ENCODE measurements around the gene IGF2BP2.

DNA sequence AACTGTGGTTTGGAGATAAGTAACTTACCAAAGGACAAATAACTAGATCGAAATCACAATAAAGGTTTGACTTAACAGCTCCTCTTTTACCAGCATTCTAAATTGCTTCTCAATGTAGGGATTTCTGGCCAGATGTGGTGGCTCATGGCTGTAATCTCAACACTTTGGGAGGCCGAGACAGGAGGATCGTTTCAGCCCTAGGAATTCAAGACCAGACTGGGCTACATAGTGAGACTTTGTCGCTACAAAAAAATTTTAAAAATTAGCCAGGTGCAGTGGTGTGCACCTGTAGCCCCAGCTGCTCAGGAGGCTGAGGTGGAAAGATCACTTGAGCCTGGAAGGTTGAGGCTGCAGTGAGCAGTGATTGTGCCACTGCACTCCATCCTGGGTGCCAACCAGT, 17.4 kb upstream of the IGF2BP2 start:
- TF ChIP-seq, protein P1, sequence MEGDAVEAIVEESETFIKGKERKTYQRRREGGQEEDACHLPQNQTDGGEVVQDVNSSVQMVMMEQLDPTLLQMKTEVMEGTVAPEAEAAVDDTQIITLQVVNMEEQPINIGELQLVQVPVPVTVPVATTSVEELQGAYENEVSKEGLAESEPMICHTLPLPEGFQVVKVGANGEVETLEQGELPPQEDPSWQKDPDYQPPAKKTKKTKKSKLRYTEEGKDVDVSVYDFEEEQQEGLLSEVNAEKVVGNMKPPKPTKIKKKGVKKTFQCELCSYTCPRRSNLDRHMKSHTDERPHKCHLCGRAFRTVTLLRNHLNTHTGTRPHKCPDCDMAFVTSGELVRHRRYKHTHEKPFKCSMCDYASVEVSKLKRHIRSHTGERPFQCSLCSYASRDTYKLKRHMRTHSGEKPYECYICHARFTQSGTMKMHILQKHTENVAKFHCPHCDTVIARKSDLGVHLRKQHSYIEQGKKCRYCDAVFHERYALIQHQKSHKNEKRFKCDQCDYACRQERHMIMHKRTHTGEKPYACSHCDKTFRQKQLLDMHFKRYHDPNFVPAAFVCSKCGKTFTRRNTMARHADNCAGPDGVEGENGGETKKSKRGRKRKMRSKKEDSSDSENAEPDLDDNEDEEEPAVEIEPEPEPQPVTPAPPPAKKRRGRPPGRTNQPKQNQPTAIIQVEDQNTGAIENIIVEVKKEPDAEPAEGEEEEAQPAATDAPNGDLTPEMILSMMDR (IDR thresholded peaks at IDR 0.05 in 2 of 3, conservative IDR thresholded peaks at IDR 0.05 in 1 of 3; ENCODE audit: borderline replicate concordance in 1 of 3, insufficient read depth in 1 of 3, low read depth in 2 of 3, low read length in 2 of 3): no peak
- TF ChIP-seq, protein P2, sequence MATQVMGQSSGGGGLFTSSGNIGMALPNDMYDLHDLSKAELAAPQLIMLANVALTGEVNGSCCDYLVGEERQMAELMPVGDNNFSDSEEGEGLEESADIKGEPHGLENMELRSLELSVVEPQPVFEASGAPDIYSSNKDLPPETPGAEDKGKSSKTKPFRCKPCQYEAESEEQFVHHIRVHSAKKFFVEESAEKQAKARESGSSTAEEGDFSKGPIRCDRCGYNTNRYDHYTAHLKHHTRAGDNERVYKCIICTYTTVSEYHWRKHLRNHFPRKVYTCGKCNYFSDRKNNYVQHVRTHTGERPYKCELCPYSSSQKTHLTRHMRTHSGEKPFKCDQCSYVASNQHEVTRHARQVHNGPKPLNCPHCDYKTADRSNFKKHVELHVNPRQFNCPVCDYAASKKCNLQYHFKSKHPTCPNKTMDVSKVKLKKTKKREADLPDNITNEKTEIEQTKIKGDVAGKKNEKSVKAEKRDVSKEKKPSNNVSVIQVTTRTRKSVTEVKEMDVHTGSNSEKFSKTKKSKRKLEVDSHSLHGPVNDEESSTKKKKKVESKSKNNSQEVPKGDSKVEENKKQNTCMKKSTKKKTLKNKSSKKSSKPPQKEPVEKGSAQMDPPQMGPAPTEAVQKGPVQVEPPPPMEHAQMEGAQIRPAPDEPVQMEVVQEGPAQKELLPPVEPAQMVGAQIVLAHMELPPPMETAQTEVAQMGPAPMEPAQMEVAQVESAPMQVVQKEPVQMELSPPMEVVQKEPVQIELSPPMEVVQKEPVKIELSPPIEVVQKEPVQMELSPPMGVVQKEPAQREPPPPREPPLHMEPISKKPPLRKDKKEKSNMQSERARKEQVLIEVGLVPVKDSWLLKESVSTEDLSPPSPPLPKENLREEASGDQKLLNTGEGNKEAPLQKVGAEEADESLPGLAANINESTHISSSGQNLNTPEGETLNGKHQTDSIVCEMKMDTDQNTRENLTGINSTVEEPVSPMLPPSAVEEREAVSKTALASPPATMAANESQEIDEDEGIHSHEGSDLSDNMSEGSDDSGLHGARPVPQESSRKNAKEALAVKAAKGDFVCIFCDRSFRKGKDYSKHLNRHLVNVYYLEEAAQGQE (IDR thresholded peaks at IDR 0.05; ENCODE audit: low read depth): no peak
- no peak for TF ChIP-seq POLR2A (IDR thresholded peaks at IDR 0.05; ENCODE audit: borderline replicate concordance, extremely low read depth, insufficient read depth, insufficient read length)
- no peak for TF ChIP-seq RAD21 (IDR thresholded peaks at IDR 0.05; ENCODE audit: low read depth)
- TF ChIP-seq ZFX (IDR thresholded peaks at IDR 0.05): no peak
- TF ChIP-seq, protein P3, sequence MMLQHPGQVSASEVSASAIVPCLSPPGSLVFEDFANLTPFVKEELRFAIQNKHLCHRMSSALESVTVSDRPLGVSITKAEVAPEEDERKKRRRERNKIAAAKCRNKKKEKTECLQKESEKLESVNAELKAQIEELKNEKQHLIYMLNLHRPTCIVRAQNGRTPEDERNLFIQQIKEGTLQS (IDR thresholded peaks at IDR 0.05): no peak

All from HCT116 (cell line).